C4-2B (cell line): ENCODE measurements around the gene LRCOL1.

Experiments
- CTCF ChIP-seq: fragments of 450-650 bp; conservative IDR thresholded peaks from 2 replicates; pipeline ENCODE4 v1.5.1; 2017; ENCODE audit warnings: mild to moderate bottlenecking
- ZFX ChIP-seq: fragments of 450-650 bp; IDR thresholded peaks from 2 replicates; pipeline ENCODE4 v1.6.1; 2017

GRCh38 chr12:132558042-132558856 lies 52.1 kb downstream of the LRCOL1 start:
- TF ChIP-seq CTCF (no peak), ZFX (no peak)
